ENCODE measurements around the gene POMT2. TPM values are rescaled to one million over a fixed set of nuclear protein-coding genes. Genes with fewer than 3 reads are reported as not detected.

POMT2 gene
- total RNA-seq, 4 donors from 2014 or later: 19.1 to 36.4 (median 25.7) TPM

- Histone ChIP-seq H3K4me1 (peaks cover 17 to 24% of the 10 kb centered on the region in 2 donors), H3K9me3 (no peaks in the 10 kb centered on the region), H3K27me3 (no peaks in the 10 kb centered on the region), H3K4me3 (replicated peaks in 1 of 3) (no peak overlapping the region), H3K27ac (no peak overlapping the region), H3K36me3 (peaks cover 0 to 10% of the 10 kb centered on the region in 2 donors)
- intact Hi-C loops (cut with DNase I): loop anchor here (10.0 kb wide), 1 partner anchor 155 kb away; no protein-coding TSS in a partner anchor
- no peak for DNase-seq
- WGBS, 2 donors: 85 to 87% methylated on average over 4 of the region's 4 CpGs
- TF ChIP-seq POLR2A (IDR thresholded peaks at IDR 0.05): no peak
- TF ChIP-seq CTCF (IDR thresholded peaks at IDR 0.05): no peak
These were observed 10.7 kb downstream of the POMT2 start for GRCh38 chr14:77310026-77310425.

DNA sequence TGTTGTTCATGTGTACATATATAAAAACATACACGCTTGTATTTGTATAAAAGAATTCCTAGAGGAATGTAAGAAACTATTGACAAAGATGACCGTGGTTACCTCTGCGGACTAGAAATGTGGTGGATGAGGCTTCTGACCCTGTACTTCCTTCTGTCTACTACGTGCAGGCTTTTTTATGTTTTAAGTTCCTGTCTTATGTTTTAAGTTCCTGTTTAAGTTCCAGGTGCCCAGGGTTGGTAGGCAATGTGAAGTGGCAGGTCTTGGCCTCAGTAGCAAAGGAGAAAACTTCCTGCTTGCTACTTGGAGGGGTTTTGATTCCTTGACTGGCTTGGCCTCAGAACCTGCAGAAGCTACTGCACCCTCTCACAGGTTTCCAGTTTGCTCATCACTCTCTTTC lies 11.6 kb downstream of the POMT2 start:
- no peak overlapping the region for H3K27ac ChIP-seq
- WGBS, 2 donors: 85 to 87% methylated on average over 4 of the region's 4 CpGs
- no peak for DNase-seq
- H3K36me3 ChIP-seq: peaks cover 0 to 15% of the 10 kb centered on the region in 2 donors
- peaks cover 14 to 16% of the 10 kb centered on the region in 2 donors for H3K4me1 ChIP-seq
- H3K27me3 ChIP-seq: no peaks in the 10 kb centered on the region
- H3K9me3 ChIP-seq: no peaks in the 10 kb centered on the region
- intact Hi-C loops (cut with DNase I): no loop called here
- TF ChIP-seq POLR2A (IDR thresholded peaks at IDR 0.05) (no peak), CTCF (IDR thresholded peaks at IDR 0.05) (no peak)
- no peak overlapping the region for H3K4me3 ChIP-seq (replicated peaks in 1 of 3)

DNA sequence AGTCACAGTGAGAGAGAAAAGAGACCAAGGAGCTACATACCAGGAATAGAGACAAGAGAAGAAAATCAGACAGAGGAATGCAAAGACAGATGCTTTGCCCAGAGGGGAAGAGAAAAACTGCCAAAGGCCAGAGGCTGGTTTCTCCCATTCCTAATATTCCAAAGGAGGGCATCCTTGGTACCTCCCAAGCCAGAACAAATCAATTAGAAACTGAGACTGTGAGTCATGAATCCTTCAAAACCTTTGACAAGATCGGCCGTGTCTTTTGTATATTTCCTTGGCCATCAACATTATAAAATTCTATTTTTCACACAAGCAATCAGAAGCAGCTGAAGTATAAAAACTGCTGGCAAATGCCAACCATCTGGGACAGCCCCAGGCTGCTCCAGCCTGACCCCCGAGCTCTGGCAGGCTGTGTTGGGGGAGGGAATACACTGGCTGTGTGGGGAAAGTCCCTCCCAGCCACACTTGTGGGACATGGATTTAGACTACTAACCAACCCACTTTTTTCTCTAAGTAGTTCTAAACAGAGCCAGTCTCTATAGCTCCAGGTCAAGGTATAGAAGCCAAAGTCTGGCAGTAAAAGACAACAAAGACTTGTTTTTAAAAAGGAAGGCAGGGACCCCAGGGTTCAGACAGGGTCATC lies 13.7 kb downstream of the POMT2 start:
- Histone ChIP-seq H3K36me3 (peaks cover 0 to 15% of the 10 kb centered on the region in 2 donors), H3K9me3 (no peaks in the 10 kb centered on the region), H3K27me3 (no peaks in the 10 kb centered on the region), H3K27ac (no peak overlapping the region), H3K4me1 (no peaks in the 10 kb centered on the region), H3K4me3 (replicated peaks in 1 of 3) (no peak overlapping the region)
- TF ChIP-seq CTCF (IDR thresholded peaks at IDR 0.05) (no peak), POLR2A (IDR thresholded peaks at IDR 0.05) (no peak)
- WGBS, 2 donors: 61 to 72% methylated on average over 3 of the region's 3 CpGs
- DNase-seq: no peak
- intact Hi-C loops (cut with DNase I): no loop called here

- intact Hi-C loops (cut with DNase I): no loop called here
- Histone ChIP-seq H3K27ac (no peak overlapping the region), H3K4me1 (no peaks in the 10 kb centered on the region), H3K36me3 (peaks cover 0 to 15% of the 10 kb centered on the region in 2 donors), H3K4me3 (replicated peaks in 1 of 3) (no peak overlapping the region), H3K27me3 (no peaks in the 10 kb centered on the region), H3K9me3 (no peaks in the 10 kb centered on the region)
- DNase-seq: no peak
- 69 to 74% methylated on average over 3 of the region's 3 CpGs for WGBS, 2 donors
- TF ChIP-seq CTCF (IDR thresholded peaks at IDR 0.05) (no peak), POLR2A (IDR thresholded peaks at IDR 0.05) (no peak)
These were observed 14.3 kb downstream of the POMT2 start for GRCh38 chr14:77306416-77306815.

DNA sequence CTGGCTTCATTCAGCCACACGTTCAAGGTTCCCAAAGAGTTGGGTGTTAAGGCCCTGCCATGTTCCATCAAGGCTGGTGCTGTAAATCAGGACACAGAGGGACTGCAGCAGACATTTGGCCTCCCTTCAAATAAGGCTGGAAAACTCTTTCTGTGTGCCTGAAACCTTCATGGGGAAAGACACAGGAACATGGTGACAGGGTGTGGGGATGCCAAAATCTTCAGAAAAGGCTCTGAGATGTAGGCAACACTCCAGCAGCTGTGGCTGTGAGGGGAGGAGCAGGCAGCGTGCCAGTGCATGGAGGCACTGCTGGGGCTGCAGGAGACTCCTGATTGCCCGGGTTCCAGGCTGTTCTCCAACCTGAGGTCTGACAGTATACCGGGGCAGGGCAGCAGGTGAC lies 15.0 kb downstream of the POMT2 start:
- H3K27me3 ChIP-seq: no peaks in the 10 kb centered on the region
- H3K4me1 ChIP-seq: no peaks in the 10 kb centered on the region
- no peak for DNase-seq
- intact Hi-C loops (cut with DNase I): no loop called here
- H3K36me3 ChIP-seq: peaks cover 0 to 14% of the 10 kb centered on the region in 2 donors
- no peak overlapping the region for H3K4me3 ChIP-seq (replicated peaks in 1 of 3)
- no peak for TF ChIP-seq CTCF (IDR thresholded peaks at IDR 0.05)
- TF ChIP-seq POLR2A (IDR thresholded peaks at IDR 0.05): no peak
- WGBS, 2 donors: 87 to 96% methylated on average over 4 of the region's 4 CpGs
- H3K27ac ChIP-seq: no peak overlapping the region
- H3K9me3 ChIP-seq: no peaks in the 10 kb centered on the region
